Posterior vena cava (tissue), 2 donors: ENCODE measurements around the gene CCN5. TPM values are rescaled to one million over a fixed set of nuclear protein-coding genes. Genes with fewer than 3 reads are reported as not detected.

Experiments
- DNase-seq: peaks from one replicate; pipeline ENCODE4 v3.0.0-alpha.2; 2020; ENCODE audit warnings: low spot score
- intact Hi-C, 2 donors: fragments of 100-400 bp; cut with DNase I; formaldehyde crosslinking; loops; one replicate each; pipeline versions ENCODE4 v1.14.1 to v1.14.2; 2022 to 2023
- total RNA-seq, 2 donors: library from RNA; stranded (reverse); fragmentation: NEBNext Ultra II Directional; extraction: Animal tissue kit (Norgen Biotek cat#: 25700); gene quantifications; one replicate each; pipeline ENCODE4 v1.2.1, GENCODE V29; 2021
- donor health status: DM: yes; HTN: yes; CAD: no.
- donor health status: DM: yes; HTN: yes; CAD: no.

CCN5 gene
- total RNA-seq, 2 donors from 2014 or later = 210 to 342 TPM

DNA sequence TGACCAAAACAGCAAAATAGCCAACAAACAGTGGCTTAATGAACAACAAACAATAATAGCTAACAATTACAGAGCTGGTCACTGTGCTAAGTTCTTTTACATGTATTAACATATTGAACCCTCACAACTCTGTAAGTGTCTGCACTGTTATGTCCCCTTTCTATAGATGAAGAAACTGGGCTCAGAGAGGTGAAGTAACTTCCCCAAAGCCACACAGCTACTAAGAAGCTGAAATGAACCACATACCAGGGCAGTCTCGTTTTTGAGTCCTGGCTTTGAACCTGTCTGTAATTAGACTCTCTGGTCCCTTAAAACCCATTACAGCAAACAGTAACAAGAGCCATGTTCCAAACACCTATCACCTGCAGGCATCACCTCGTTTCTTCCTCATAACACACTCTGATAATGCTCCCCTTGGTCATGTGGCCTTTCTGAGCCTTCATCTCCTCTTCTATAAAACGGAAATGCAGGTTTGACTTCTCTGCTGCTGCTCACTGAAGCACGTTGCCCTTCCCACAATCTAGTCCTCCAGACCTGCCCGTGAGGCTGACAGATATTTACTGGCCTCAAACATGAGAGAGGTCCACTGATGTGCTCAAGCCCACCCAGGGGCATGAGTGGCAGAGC is 53.8 kb downstream of the CCN5 start:
- DNase-seq = no peak
- intact Hi-C loops = no loop called here

- no peak for DNase-seq
- intact Hi-C loops = no loop called here
These were observed 54.3 kb downstream of the CCN5 start for GRCh38 chr20:44769481-44769863.

DNA sequence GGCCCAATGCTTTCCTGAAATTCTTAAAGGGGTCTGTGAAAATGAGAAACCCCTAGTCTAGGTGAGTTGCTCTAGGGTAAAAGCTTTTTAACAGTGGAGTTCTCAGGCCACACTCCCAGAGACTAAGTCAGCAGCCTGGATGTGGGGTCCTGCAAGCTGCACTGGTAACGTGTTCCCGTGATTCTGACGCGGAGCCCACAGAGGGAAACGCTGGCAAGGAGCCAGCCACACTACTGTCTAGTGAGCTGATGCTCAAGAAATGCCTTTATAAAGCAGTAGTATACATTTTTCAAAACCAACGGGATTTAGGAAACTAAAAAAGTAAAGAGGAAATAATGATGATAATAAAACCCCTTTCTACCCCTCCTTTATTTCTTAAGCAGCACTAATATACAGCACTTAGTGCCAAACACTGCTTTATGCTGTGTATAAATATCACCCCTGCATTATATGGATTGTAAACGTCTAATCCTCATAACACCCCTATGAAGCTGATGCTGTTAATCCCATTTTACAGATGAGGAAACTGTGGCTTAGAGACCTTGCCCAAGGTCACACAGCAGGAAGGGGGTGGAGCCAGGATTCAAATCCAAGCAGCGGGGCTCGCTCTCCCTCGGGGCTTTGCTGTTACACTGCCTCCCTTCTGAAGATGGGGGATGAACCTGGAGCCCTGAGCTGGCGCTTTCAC is 55.5 kb downstream of the CCN5 start:
- intact Hi-C loops = no loop called here
- DNase-seq = no peak

GRCh38 chr20:44771172-44771535 is 56.0 kb downstream of the CCN5 start:
- intact Hi-C loops = no loop called here
- DNase-seq = no peak

- DNase-seq = no peak
- intact Hi-C loops = no loop called here
These were observed 57.5 kb downstream of the CCN5 start for GRCh38 chr20:44772636-44773035.

GRCh38 chr20:44773070-44773829 is 58.1 kb downstream of the CCN5 start:
- no peak for DNase-seq
- intact Hi-C loops = no loop called here

DNA sequence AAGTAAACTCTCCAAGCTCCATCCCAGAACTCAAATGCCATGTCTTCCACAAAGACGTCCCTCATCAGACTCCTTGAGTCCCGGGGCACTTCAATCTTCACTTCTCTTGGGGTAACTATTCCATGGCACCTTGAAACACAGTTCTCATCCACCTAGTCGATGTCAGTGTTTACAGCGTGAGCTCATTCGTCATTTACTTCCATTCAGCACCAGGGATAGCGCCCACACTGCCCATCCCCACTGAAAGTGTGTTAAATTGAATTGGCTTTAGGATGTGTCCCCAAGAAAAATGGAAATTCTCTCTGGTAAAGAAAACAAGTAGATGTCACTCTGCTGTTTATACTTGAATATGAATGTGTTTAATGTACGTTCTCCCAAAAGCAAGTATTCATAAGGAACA is 61.8 kb downstream of the CCN5 start:
- DNase-seq = no peak
- intact Hi-C loops = no loop called here

Other genes starting within 250 kb of the CCN5 start
- 10 to 100 TPM; 11.8 to 14.3 TPM for gene TTPAL, start 239.5 kb upstream of the CCN5 start, total RNA-seq
- 100 to 1,000 TPM in 1 of 2 donors, 10 to 100 TPM in 1; 95.0 to 104 TPM for gene SERINC3, start 193.3 kb upstream of the CCN5 start, total RNA-seq
- gene PKIG, start 132.8 kb upstream of the CCN5 start, total RNA-seq = 100 to 1,000 TPM; 125 to 246 TPM
- gene ADA, start 63.7 kb upstream of the CCN5 start, total RNA-seq = 10 to 100 TPM; 11.0 to 17.7 TPM
- gene KCNK15, start 30.5 kb downstream of the CCN5 start, total RNA-seq = 1 to 10 TPM; 4.1 to 4.5 TPM
- 1 to 10 TPM; 5.6 to 6.6 TPM for gene RIMS4, start 95.2 kb downstream of the CCN5 start, total RNA-seq
- gene YWHAB, start 170.3 kb downstream of the CCN5 start, total RNA-seq = 100 to 1,000 TPM; 165 to 179 TPM
- 1 to 10 TPM; 5.9 to 9.9 TPM for gene PABPC1L, start 194.7 kb downstream of the CCN5 start, total RNA-seq
- 10 to 100 TPM in 1 of 2 donors, 1 to 10 TPM in 1; 7.3 to 12.3 TPM for gene TOMM34, start 245.0 kb downstream of the CCN5 start, total RNA-seq